BLaER1 treated with 17β-estradiol and CSF1 and Interleukin-3, amounts not matched to agents 10 nM and 100 nM (cell line): ENCODE results near the gene EXOG.

Source experiments
- H3K27ac ChIP-seq, 11 experiments: shearing (Covaris generic); formaldehyde crosslinking; 2 replicates each; pipeline ENCODE4 v1.8.1; 2022
- H3K27me3 ChIP-seq, 11 experiments: shearing (Covaris generic); formaldehyde crosslinking; 2 replicates each; pipeline ENCODE4 v1.8.1; 2022
- H3K36me3 ChIP-seq, 11 experiments: shearing (Covaris generic); formaldehyde crosslinking; 2 replicates each; pipeline ENCODE4 v1.8.1; 2022
- H3K4me1 ChIP-seq, 10 experiments: shearing (Covaris generic); formaldehyde crosslinking; 2 replicates each; pipeline ENCODE4 v1.8.1; 2022
- H3K4me2 ChIP-seq, 11 experiments: shearing (Covaris generic); formaldehyde crosslinking; 2 replicates each; pipeline ENCODE4 v1.8.1; 2022
- H3K4me3 ChIP-seq, 10 experiments: shearing (Covaris generic); formaldehyde crosslinking; 2 replicates each; pipeline ENCODE4 v1.8.1; 2022
- H3K9ac ChIP-seq, 11 experiments: shearing (Covaris generic); formaldehyde crosslinking; 2 replicates each; pipeline ENCODE4 v1.8.1; 2022
- H3K9me3 ChIP-seq, 11 experiments: shearing (Covaris generic); formaldehyde crosslinking; replicated peaks in 1 of 11; 2 replicates each; pipeline ENCODE4 v1.8.1; 2022
- H4K20me1 ChIP-seq, 11 experiments: shearing (Covaris generic); formaldehyde crosslinking; 2 replicates each; pipeline ENCODE4 v1.8.1; 2022
- Cebpa-rat ChIP-seq, 11 experiments: shearing (Covaris generic); IDR thresholded peaks; 2 replicates each; pipeline ENCODE4 v1.8.1; 2022

The EXOG gene

DNA sequence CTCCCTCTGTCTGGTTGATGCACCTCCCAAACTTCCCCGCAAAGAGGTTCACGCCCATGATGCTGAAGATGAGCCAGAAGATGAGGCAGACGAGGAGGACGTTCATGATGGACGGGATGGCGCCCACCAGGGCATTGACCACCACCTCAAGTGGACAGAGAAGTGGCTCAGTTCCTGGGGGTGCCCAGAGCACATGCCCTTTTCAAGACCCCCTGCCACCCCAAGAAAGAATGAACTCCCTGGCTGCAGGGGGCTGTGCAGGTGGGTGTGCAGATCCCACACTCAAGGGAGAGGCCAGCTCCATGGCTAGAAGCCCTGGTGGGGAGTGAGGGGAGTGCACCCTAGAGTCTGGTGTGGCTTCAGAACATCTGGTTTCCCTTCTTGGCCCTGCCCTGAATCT is 64.1 kb downstream of the EXOG start:
- Histone ChIP-seq H3K9ac (no peak overlapping the region), H3K27ac (no peak overlapping the region), H3K27me3 (no peaks in the 10 kb centered on the region), H3K4me2 (no peak overlapping the region), H4K20me1 (no peaks in the 10 kb centered on the region; a peak in 1 of 22 replicates), H3K36me3 (no peaks in the 10 kb centered on the region), H3K4me1 (peaks cover 0 to 7% (median 0%) of the 10 kb centered on the region in 10 experiments; a peak in 4 of 20 replicates), H3K4me3 (no peak overlapping the region), H3K9me3 (no peaks in the 10 kb centered on the region)
- TF ChIP-seq Cebpa-rat (IDR thresholded peaks at IDR 0.05) = no peak

- no peak for TF ChIP-seq Cebpa-rat (IDR thresholded peaks at IDR 0.05)
- no peak overlapping the region for H3K27ac ChIP-seq
- no peaks in the 10 kb centered on the region for H3K27me3 ChIP-seq
- no peak overlapping the region for H3K9ac ChIP-seq
- peaks cover 0 to 7% (median 0%) of the 10 kb centered on the region in 10 experiments; a peak in 5 of 20 replicates for H3K4me1 ChIP-seq
- no peaks in the 10 kb centered on the region; a peak in 1 of 22 replicates for H4K20me1 ChIP-seq
- no peak overlapping the region for H3K4me2 ChIP-seq
- no peak overlapping the region for H3K4me3 ChIP-seq
- no peaks in the 10 kb centered on the region for H3K9me3 ChIP-seq
- no peaks in the 10 kb centered on the region for H3K36me3 ChIP-seq
These were observed 65.0 kb downstream of the EXOG start for GRCh38 chr3:38560996-38561717.

DNA sequence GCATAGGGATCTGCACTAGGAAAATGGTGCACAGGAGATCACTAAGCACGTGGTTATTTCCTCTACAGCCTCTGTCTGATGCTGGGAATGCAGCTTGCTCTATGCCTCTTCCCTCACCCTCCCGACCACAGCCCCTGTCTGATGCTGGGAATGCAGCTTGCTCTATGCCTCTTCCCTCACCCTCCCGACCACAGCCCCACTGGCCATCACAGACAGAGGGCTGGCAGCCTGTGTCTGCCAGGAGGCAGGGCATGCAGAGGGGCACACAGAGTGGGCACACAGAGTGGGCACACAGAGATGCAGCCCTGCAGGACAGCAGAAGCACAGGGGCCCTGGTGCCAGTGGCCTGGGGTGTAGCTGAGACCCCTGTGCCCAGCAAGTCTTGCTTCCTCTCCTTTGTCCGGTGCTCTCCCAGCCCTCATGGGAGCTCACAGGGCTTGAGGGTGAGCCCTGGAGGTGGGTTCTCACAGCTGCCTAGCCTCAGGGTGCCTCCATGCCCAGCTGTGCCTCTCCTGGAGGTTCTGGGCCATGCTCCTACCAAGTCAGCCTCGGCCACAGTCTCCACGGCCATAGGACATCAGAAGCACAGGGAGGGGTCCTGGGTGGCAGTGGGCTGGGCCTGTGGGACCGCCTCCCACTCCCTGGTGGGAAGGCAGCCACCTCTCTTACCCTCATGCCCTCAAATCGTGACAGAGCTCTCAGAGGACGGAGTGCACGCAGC is 65.8 kb downstream of the EXOG start:
- Histone ChIP-seq H4K20me1 (no peaks in the 10 kb centered on the region; a peak in 1 of 22 replicates), H3K27ac (no peak overlapping the region), H3K9me3 (no peaks in the 10 kb centered on the region), H3K4me2 (no peak overlapping the region), H3K4me3 (no peak overlapping the region), H3K9ac (no peak overlapping the region), H3K4me1 (peaks cover 0 to 7% (median 0%) of the 10 kb centered on the region in 10 experiments; a peak in 5 of 20 replicates), H3K36me3 (no peaks in the 10 kb centered on the region), H3K27me3 (no peaks in the 10 kb centered on the region)
- TF ChIP-seq Cebpa-rat (IDR thresholded peaks at IDR 0.05) = no peak

GRCh38 chr3:38562467-38562925 is 66.4 kb downstream of the EXOG start:
- H3K9ac ChIP-seq = no peak overlapping the region
- no peaks in the 10 kb centered on the region for H3K27me3 ChIP-seq
- no peak overlapping the region for H3K27ac ChIP-seq
- no peak overlapping the region for H3K4me3 ChIP-seq
- TF ChIP-seq Cebpa-rat (IDR thresholded peaks at IDR 0.05) = no peak
- no peaks in the 10 kb centered on the region; a peak in 1 of 22 replicates for H4K20me1 ChIP-seq
- no peaks in the 10 kb centered on the region for H3K9me3 ChIP-seq
- no peak overlapping the region for H3K4me2 ChIP-seq
- no peaks in the 10 kb centered on the region for H3K36me3 ChIP-seq
- H3K4me1 ChIP-seq = peaks cover 0 to 7% (median 0%) of the 10 kb centered on the region in 10 experiments; a peak in 5 of 20 replicates

DNA sequence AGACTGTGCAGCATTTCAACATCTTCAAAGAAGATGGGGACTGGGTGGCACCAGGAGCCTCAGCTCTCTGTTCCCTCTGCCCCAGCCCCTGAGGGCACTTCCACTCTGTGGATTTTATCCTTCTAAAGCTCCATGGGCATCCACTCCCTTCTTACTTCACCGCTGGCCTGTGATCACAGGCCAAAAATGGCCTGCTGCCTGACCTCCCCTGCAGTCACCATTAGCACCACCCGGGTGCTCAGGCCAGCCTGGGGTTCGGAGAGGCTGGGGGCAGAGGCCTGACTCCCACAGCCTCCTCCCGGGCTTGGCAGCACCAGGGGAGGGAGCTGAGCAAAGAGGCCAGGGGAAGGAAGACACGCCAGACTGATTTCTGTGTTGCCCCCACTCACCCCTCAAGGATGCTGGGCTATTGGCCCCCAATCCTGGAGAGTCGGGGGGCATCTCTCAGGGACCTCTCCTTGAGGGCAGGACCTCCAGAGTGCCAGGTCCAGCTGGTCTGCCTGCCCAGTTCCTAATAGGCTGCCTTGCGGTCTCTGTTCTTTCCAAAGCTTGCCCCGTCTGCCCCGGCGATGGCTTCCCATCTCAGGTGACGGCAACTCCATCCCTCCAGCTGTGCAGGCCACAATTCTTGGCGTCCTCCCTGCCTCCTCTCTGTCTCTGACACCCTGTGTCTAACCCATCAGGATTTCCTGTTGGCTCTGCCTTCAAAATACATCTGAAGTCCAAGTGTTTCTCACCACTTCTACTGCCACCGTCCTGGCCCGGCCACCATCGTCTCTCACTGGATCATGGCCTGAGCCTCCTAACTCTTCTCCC is 67.1 kb downstream of the EXOG start:
- Histone ChIP-seq H3K9ac (no peak overlapping the region), H3K9me3 (no peaks in the 10 kb centered on the region), H3K4me2 (no peak overlapping the region), H3K4me3 (no peak overlapping the region), H4K20me1 (no peaks in the 10 kb centered on the region; a peak in 1 of 22 replicates), H3K4me1 (peaks cover 0 to 7% (median 0%) of the 10 kb centered on the region in 10 experiments; a peak in 5 of 20 replicates), H3K27ac (no peak overlapping the region), H3K36me3 (no peaks in the 10 kb centered on the region), H3K27me3 (no peaks in the 10 kb centered on the region)
- TF ChIP-seq Cebpa-rat (IDR thresholded peaks at IDR 0.05) = no peak

- no peaks in the 10 kb centered on the region for H3K27me3 ChIP-seq
- no peaks in the 10 kb centered on the region for H3K9me3 ChIP-seq
- H3K4me1 ChIP-seq = peaks cover 0 to 7% (median 0%) of the 10 kb centered on the region in 10 experiments; a peak in 5 of 20 replicates
- TF ChIP-seq Cebpa-rat (IDR thresholded peaks at IDR 0.05) = no peak
- no peak overlapping the region for H3K4me3 ChIP-seq
- no peak overlapping the region for H3K9ac ChIP-seq
- H3K4me2 ChIP-seq = no peak overlapping the region
- no peaks in the 10 kb centered on the region for H3K36me3 ChIP-seq
- H3K27ac ChIP-seq = no peak overlapping the region
- H4K20me1 ChIP-seq = no peaks in the 10 kb centered on the region; a peak in 1 of 22 replicates
These were observed 67.7 kb downstream of the EXOG start for GRCh38 chr3:38563886-38564270.

GRCh38 chr3:38564631-38565338 is 68.6 kb downstream of the EXOG start:
- Histone ChIP-seq H4K20me1 (no peaks in the 10 kb centered on the region; a peak in 1 of 22 replicates), H3K4me1 (peaks cover 0 to 7% (median 0%) of the 10 kb centered on the region in 10 experiments; a peak in 5 of 20 replicates), H3K4me2 (no peak overlapping the region), H3K27ac (no peak overlapping the region), H3K27me3 (no peaks in the 10 kb centered on the region), H3K9me3 (no peaks in the 10 kb centered on the region), H3K36me3 (no peaks in the 10 kb centered on the region), H3K9ac (no peak overlapping the region), H3K4me3 (no peak overlapping the region)
- no peak for TF ChIP-seq Cebpa-rat (IDR thresholded peaks at IDR 0.05)

GRCh38 chr3:38565339-38566214 is 69.4 kb downstream of the EXOG start:
- H3K27ac ChIP-seq = no peak overlapping the region
- no peak for TF ChIP-seq Cebpa-rat (IDR thresholded peaks at IDR 0.05)
- H3K4me1 ChIP-seq = peaks cover 0 to 7% (median 0%) of the 10 kb centered on the region in 10 experiments; a peak in 5 of 20 replicates
- H3K27me3 ChIP-seq = no peaks in the 10 kb centered on the region
- H3K9me3 ChIP-seq = no peaks in the 10 kb centered on the region
- no peak overlapping the region for H3K4me3 ChIP-seq
- no peaks in the 10 kb centered on the region for H3K36me3 ChIP-seq
- peak overlapping the region in 2 of 11 experiments; percentile 0 to 9; a peak in 1 of 22 replicates for H3K4me2 ChIP-seq
- H3K9ac ChIP-seq = no peak overlapping the region; a peak in 1 of 22 replicates
- H4K20me1 ChIP-seq = no peaks in the 10 kb centered on the region; a peak in 1 of 22 replicates
